Lung (tissue), 12 donors: ENCODE measurements around the gene CPNE9. TPM values are rescaled to one million over a fixed set of nuclear protein-coding genes. Genes with fewer than 3 reads are reported as not detected.
A peak's percentile ranks its signal among the peaks of the same experiment; 100 is the strongest.
"Not testable (repeated sequence)": the region's sequence is repeated elsewhere in the genome, so short reads cannot be mapped to it uniquely, and the experiment has no call there.

Experiments used
- ATAC-seq: fragments of 200-7000 bp; cut with Tn5 transposase; one replicate; pipeline ENCODE4 v1.9.1; 2020; ENCODE audit warnings: moderate number of reproducible peaks; ENCODE audit not compliant: insufficient read depth, low FRiP score
- DNase-seq, 3 donors: peaks; one replicate each; pipeline ENCODE4 v3.0.0-alpha.2; 2013 to 2017
- H3K27ac ChIP-seq, 2 donors: one replicate each; pipeline ENCODE4 v1.5.1; 2013; ENCODE audit warnings: mild to moderate bottlenecking in 2 of 2, moderate library complexity in 2 of 2, control low read depth in 1 of 2, inconsistent platforms in 1 of 2, low read depth in 1 of 2, low read length in 1 of 2
- H3K27me3 ChIP-seq, 3 donors: one replicate each; pipeline ENCODE4 v1.5.1; 2013; ENCODE audit warnings: low read length in 2 of 3; ENCODE audit not compliant: control insufficient read depth in 3 of 3, insufficient read depth in 3 of 3
- H3K36me3 ChIP-seq, 4 donors: one replicate each; pipeline ENCODE4 v1.5.1; 2013; ENCODE audit warnings: low read length in 4 of 4, mild to moderate bottlenecking in 1 of 4, moderate library complexity in 1 of 4; ENCODE audit not compliant: control insufficient read depth in 4 of 4, insufficient read depth in 4 of 4
- H3K4me1 ChIP-seq, 5 donors: one replicate each; pipeline ENCODE4 v1.5.1; 2013; ENCODE audit warnings: low read length in 5 of 5, mild to moderate bottlenecking in 2 of 5, moderate library complexity in 1 of 5; ENCODE audit not compliant: control insufficient read depth in 5 of 5, insufficient read depth in 5 of 5
- H3K4me3 ChIP-seq: one replicate; pipeline ENCODE4 v1.5.1; 2013; ENCODE audit warnings: mild to moderate bottlenecking, control low read depth, moderate library complexity
- H3K9ac ChIP-seq, 2 donors: one replicate each; pipeline ENCODE4 v1.5.1; 2013; ENCODE audit warnings: low read length in 2 of 2, control low read depth in 1 of 2; ENCODE audit not compliant: insufficient read depth in 1 of 2
- H3K9me3 ChIP-seq, 4 donors: one replicate each; pipeline ENCODE4 v1.5.1; 2013; ENCODE audit warnings: low read length in 3 of 4, mild to moderate bottlenecking in 1 of 4, moderate library complexity in 1 of 4; ENCODE audit not compliant: control insufficient read depth in 4 of 4, insufficient read depth in 3 of 4
- CTCF ChIP-seq: IDR thresholded peaks from 2 replicates; pipeline ENCODE4 v1.5.1; 2012; ENCODE audit warnings: mild to moderate bottlenecking; ENCODE audit errors: control extremely low read depth, extremely low read depth
- WGBS, 2 donors: extraction: QIAGEN DNeasy Blood & Tissue Kit; methylation state at CpG; one replicate each; pipeline ENCODE4 v1.1.7; 2013; 5-methylcytosine and 5-hydroxymethylcytosine counted together
- polyA plus RNA-seq, 2 donors: library from polyadenylated mRNA; stranded (reverse); fragments of 200-250 nt; gene quantifications; one replicate each; pipeline ENCODE4 v1.2.1, GENCODE V29; 2013
- total RNA-seq, 2 donors: library from RNA; depleted of rRNA in 1 of 2; stranded (reverse); fragments of >200 nt in 1 of 2; gene quantifications; one replicate each; pipeline ENCODE4 v1.2.1, GENCODE V29; 2014 to 2021
- donor health status: control.
- donor health status: control.
- donor health status: Bipolar disorder and iron deficiency.
- donor health status: healthy.
- donor health status: DM: yes; HTN: yes; CAD: no.

Gene CPNE9
- total and polyA plus RNA-seq, 4 donors, result 0.11 to 0.34 (median 0.16) TPM; not detected in 1

- Histone ChIP-seq H3K36me3 (peaks cover 0 to 7% (median 6%) of the 10 kb centered on the region in 4 donors), H3K4me1 (peaks cover 0 to 31% (median 5%) of the 10 kb centered on the region in 5 donors), H3K27me3 (no peaks in the 10 kb centered on the region), H3K9ac (peak overlapping the region in 1 of 2 donors; percentile 54), H3K9me3 (no peaks in the 10 kb centered on the region), H3K27ac (peak overlapping the region in 1 of 2 donors; percentile 87), H3K4me3 (peak overlapping the region; percentile 66)
- ATAC-seq (no peak), DNase-seq (no peak)
- TF ChIP-seq CTCF, result no peak
- 74 to 85% methylated on average over 5 of the region's 5 CpGs for WGBS, 2 donors
Measured at GRCh38 chr3:9769012-9769411, 65.4 kb downstream of the CPNE9 start.

DNA sequence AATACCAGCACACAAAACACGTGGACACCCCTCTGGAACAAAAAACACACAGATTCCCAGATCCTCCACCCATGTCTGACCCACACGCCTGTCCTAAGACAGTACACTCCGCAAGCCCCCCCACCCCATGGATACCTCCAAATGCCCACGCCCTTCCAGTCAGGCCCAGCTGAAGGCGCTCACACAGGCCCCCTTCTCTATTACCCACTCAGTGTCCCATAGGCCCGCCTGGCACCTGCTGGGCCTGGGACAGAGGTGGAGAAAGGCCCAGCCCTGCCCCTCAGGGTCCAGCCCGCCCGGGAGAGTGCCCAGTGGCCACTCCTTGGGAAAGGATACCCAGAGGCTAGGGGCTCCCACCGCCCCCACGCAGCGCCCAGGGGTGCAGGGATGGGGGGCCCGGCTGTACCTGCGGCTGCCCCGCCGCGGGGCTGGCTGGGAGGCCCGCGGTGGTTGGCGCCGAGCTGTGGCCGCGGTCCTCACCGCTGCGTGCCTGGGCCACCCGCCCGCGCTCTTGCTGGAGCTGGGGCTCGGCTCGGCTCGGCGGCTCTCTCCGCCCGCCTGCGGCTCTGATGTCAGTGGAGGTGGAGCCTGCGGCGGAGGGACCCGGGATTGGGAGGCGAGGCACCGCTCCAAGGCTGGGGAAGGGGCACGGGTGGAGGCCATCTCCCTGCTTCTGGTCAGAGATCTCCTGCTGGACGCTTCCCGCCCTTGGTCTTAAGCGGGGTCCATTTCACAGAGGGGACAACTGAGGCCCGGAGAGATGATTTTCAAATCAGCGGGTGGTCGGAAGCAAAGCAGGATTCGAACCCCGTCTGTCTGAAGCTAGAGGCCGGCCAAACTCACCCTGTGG is 66.0 kb downstream of the CPNE9 start, which contains the start of gene CAMK1:
TSS of gene CAMK1 (minus strand) at position 522 of the 850 bp plus-strand sequence. CDS start 2,198 bp downstream, outside the sequence.
- WGBS, 2 donors, result 6 to 13% methylated on average over 43 to 49 of the region's 49 CpGs
- DNase-seq (peak; percentile 85 to 89 (median 88)), ATAC-seq (peak; percentile 94)
- Histone ChIP-seq H3K9ac (peak within 1 kb of the TSS; percentile 46 to 54), H3K9me3 (no peaks in the 10 kb centered on the region), H3K4me1 (peaks cover 0 to 31% (median 5%) of the 10 kb centered on the region in 5 donors), H3K36me3 (peaks cover 0 to 7% (median 6%) of the 10 kb centered on the region in 4 donors), H3K27ac (peak within 1 kb of the TSS; percentile 57 to 87), H3K27me3 (no peaks in the 10 kb centered on the region), H3K4me3 (peak within 1 kb of the TSS; percentile 66)
- no peak for TF ChIP-seq CTCF

DNA sequence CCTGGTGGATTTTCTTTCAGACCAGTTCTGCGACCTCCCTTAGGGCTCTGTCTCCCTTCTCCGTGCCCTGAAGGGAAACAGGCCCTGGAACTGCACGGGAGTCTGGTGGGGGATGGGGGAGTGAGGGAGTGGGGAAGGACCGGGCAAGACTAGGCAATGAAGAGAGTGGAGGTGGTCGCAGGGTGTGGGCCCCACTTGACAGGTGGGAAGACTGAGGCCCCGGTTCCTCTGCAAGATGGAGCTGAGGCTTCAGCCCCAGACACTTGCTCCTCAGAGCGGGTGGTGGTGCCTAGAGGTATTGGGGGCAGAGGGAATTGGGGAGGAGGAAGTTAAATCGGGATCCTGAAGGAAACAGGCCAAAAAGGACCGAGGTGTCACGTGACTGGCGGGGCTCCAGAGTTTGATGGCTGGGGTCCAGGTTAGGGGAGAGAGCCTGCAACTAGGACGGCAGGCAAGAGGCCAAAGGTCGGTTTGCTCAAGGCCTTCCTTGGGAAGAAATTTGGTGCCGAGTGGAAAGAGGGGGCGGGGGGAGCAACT is 66.7 kb downstream of the CPNE9 start:
- peak overlapping the region in 1 of 2 donors; percentile 54 for H3K9ac ChIP-seq
- peaks cover 0 to 6% (median 5%) of the 10 kb centered on the region in 4 donors for H3K36me3 ChIP-seq
- no peaks in the 10 kb centered on the region for H3K27me3 ChIP-seq
- no peaks in the 10 kb centered on the region for H3K9me3 ChIP-seq
- peak overlapping the region; percentile 55 for H3K4me3 ChIP-seq
- peak; percentile 92 to 96 (median 96) for DNase-seq
- H3K4me1 ChIP-seq, result peaks cover 0 to 31% (median 5%) of the 10 kb centered on the region in 5 donors
- no peak for TF ChIP-seq CTCF
- peak overlapping the region; percentile 57 to 87 for H3K27ac ChIP-seq
- ATAC-seq, result peak; percentile 23
- WGBS, 2 donors, result 16 to 23% methylated on average over 15 of the region's 15 CpGs

GRCh38 chr3:9771007-9771406 is 67.4 kb downstream of the CPNE9 start:
- whole genome bisulfite sequencing, 2 donors, result 89 to 95% methylated on average over 2 of the region's 2 CpGs
- not testable (repeated sequence) for H3K27ac ChIP-seq, H3K4me3 ChIP-seq, H3K36me3 ChIP-seq, ATAC-seq, H3K9me3 ChIP-seq, H3K9ac ChIP-seq, DNase-seq, H3K27me3 ChIP-seq
- H3K4me1 ChIP-seq, result peaks cover 0 to 31% (median 5%) of the 10 kb centered on the region in 5 donors
